ENCODE data around the gene RBM25.
"Not testable (repeated sequence)": the region's sequence is repeated elsewhere in the genome, so short reads cannot be mapped to it uniquely, and the experiment has no call there.

Gene RBM25

GRCh38 chr14:73058224-73058921 lies at the start of gene RBM25:
Gene RBM25 (plus strand): TSS chr14:73058534. CDS start chr14:73071642, 13,108 bp downstream.
- peak; percentile 59 for DNase-seq

GRCh38 chr14:73011189-73011588 lies 47.1 kb upstream of the RBM25 start:
- not testable (repeated sequence) for DNase-seq

GRCh38 chr14:73014105-73014504 lies 44.2 kb upstream of the RBM25 start:
- DNase-seq: no peak

- not testable (repeated sequence) for DNase-seq
Measured at GRCh38 chr14:73015552-73015951, 42.8 kb upstream of the RBM25 start.

- DNase-seq: not testable (repeated sequence)
Measured at GRCh38 chr14:73016011-73016410, 42.3 kb upstream of the RBM25 start.

GRCh38 chr14:73022051-73022450 lies 36.3 kb upstream of the RBM25 start:
- DNase-seq: no peak

- DNase-seq: no peak
Measured at GRCh38 chr14:73025544-73025943, 32.8 kb upstream of the RBM25 start.

- DNase-seq: peak; percentile 37
Measured at GRCh38 chr14:73026243-73026844, 32.0 kb upstream of the RBM25 start.

GRCh38 chr14:73026845-73027542 lies 31.3 kb upstream of the RBM25 start, which contains the start of gene ZFYVE1:
Gene ZFYVE1 (minus strand): TSS chr14:73027106. CDS start chr14:73024508, 2,598 bp downstream.
- peak; percentile 83 for DNase-seq

GRCh38 chr14:73027546-73027945 lies 30.8 kb upstream of the RBM25 start:
- no peak for DNase-seq

- no peak for DNase-seq
Measured at GRCh38 chr14:73027984-73028383, 30.4 kb upstream of the RBM25 start.

- not testable (repeated sequence) for DNase-seq
Measured at GRCh38 chr14:73036706-73037450, 21.5 kb upstream of the RBM25 start.

GRCh38 chr14:73047808-73048207 lies 10.5 kb upstream of the RBM25 start:
- DNase-seq: no peak

GRCh38 chr14:73049428-73049827 lies 8.9 kb upstream of the RBM25 start:
- DNase-seq: no peak

GRCh38 chr14:73055251-73055650 lies 3.1 kb upstream of the RBM25 start:
- DNase-seq: no peak

- no peak for DNase-seq
Measured at GRCh38 chr14:73057944-73058223, 450 bp upstream of the RBM25 start.

- DNase-seq: no peak
Measured at GRCh38 chr14:73058922-73059673, 764 bp downstream of the RBM25 start.

GRCh38 chr14:73069585-73069984 lies 11.3 kb downstream of the RBM25 start:
- DNase-seq: no peak

- DNase-seq: no peak
Measured at GRCh38 chr14:73091044-73091443, 32.7 kb downstream of the RBM25 start.

GRCh38 chr14:73097421-73097820 lies 39.1 kb downstream of the RBM25 start:
- no peak for DNase-seq

- no peak for DNase-seq
Measured at GRCh38 chr14:73100334-73100733, 42.0 kb downstream of the RBM25 start.

- DNase-seq: no peak
Measured at GRCh38 chr14:73102806-73103497, 44.6 kb downstream of the RBM25 start.
